ENCODE measurements around the gene PRR19.
A peak's percentile ranks its signal among the peaks of the same experiment; 100 is the strongest.

The PRR19 gene

GRCh38 chr19:42284591-42285341, 17.2 kb upstream of the PRR19 start:
- DNase-seq, result no peak

- no peak for DNase-seq
Observed at GRCh38 chr19:42285541-42285941, 16.4 kb upstream of the PRR19 start.

GRCh38 chr19:42285988-42286348, 16.0 kb upstream of the PRR19 start:
- no peak for DNase-seq

- no peak for DNase-seq
Observed at GRCh38 chr19:42286349-42287016, 15.4 kb upstream of the PRR19 start.

GRCh38 chr19:42287017-42287826, 14.7 kb upstream of the PRR19 start:
- no peak for DNase-seq

- DNase-seq, result no peak
Observed at GRCh38 chr19:42287827-42288107, 14.2 kb upstream of the PRR19 start.

GRCh38 chr19:42288387-42288786, 13.5 kb upstream of the PRR19 start:
- no peak for DNase-seq

- no peak for DNase-seq
Observed at GRCh38 chr19:42288881-42289555, 12.9 kb upstream of the PRR19 start.

GRCh38 chr19:42289556-42290041, 12.3 kb upstream of the PRR19 start:
- DNase-seq, result no peak

- DNase-seq, result no peak
Observed at GRCh38 chr19:42290136-42290522, 11.8 kb upstream of the PRR19 start.

- DNase-seq, result peak; percentile 81
Observed at GRCh38 chr19:42290523-42291434, 11.2 kb upstream of the PRR19 start.

GRCh38 chr19:42291435-42291810, 10.5 kb upstream of the PRR19 start:
- no peak for DNase-seq

GRCh38 chr19:42292042-42292960, 9.6 kb upstream of the PRR19 start:
- no peak for DNase-seq

GRCh38 chr19:42292963-42293362, 9.0 kb upstream of the PRR19 start:
- no peak for DNase-seq

- no peak for DNase-seq
Observed at GRCh38 chr19:42293540-42293939, 8.4 kb upstream of the PRR19 start.

GRCh38 chr19:42293948-42294347, 8.0 kb upstream of the PRR19 start:
- DNase-seq, result no peak

- no peak for DNase-seq
Observed at GRCh38 chr19:42294471-42295137, 7.3 kb upstream of the PRR19 start.

- no peak for DNase-seq
Observed at GRCh38 chr19:42295342-42295741, 6.6 kb upstream of the PRR19 start.

- no peak for DNase-seq
Observed at GRCh38 chr19:42295831-42296525, 6.0 kb upstream of the PRR19 start.

- DNase-seq, result no peak
Observed at GRCh38 chr19:42297039-42297438, 4.9 kb upstream of the PRR19 start.

Measured in 8988T (cell line).